HepG2 (cell line): ENCODE measurements around the gene AGTRAP. TPM values are rescaled to one million over a fixed set of nuclear protein-coding genes. Genes with fewer than 3 reads are reported as not detected.

Experiments used
- HNF4A ChIP-seq: sonication (generic); formaldehyde crosslinking; IDR thresholded peaks from 2 replicates; pipeline ENCODE4 v1.4.0; 2020; ENCODE audit warnings: missing genetic modification reagents
- PHF20 ChIP-seq: sonication (generic); formaldehyde crosslinking; IDR thresholded peaks from 2 replicates; pipeline ENCODE4 v1.5.0; 2020; ENCODE audit warnings: mild to moderate bottlenecking, missing genetic modification reagents
- polyA plus RNA-seq, 8 experiments: library from polyadenylated mRNA; depleted of rRNA in 3 of 8; stranded (reverse) in 7 of 8; unstranded in 1 of 8; fragments of >200 nt; fragmentation: Illumina TruSeq in 4 of 8; extraction: Trizol in 4 of 8; gene quantifications; 2 replicates each; pipeline versions ENCODE4 v1.2.1 to v1.2.3, GENCODE V29; 2011 to 2016; ENCODE audit warnings: low read depth in 4 of 8, missing spikeins in 1 of 8, mixed read lengths in 1 of 8; ENCODE audit not compliant: insufficient read depth in 1 of 8
- total RNA-seq, 5 experiments: library from RNA; depleted of rRNA; stranded (reverse); fragments of >200 nt; fragmentation: Illumina TruSeq; extraction: Trizol; gene quantifications; 2 replicates each; pipeline ENCODE4 v1.2.3, GENCODE V29; 2016; ENCODE audit warnings: low read depth in 1 of 5
- TF ChIP-seq, protein P1 (sequence below): sonication (generic); formaldehyde crosslinking; IDR thresholded peaks from 2 replicates; pipeline ENCODE4 v1.5.1; 2020; ENCODE audit warnings: mild to moderate bottlenecking, missing genetic modification reagents, moderate library complexity
- TF ChIP-seq, protein P2 (sequence below): sonication (generic); formaldehyde crosslinking; IDR thresholded peaks from 2 replicates; pipeline ENCODE4 v1.5.0; 2020; ENCODE audit warnings: mild to moderate bottlenecking, missing genetic modification reagents, moderate library complexity

AGTRAP gene
- total and polyA plus RNA-seq, 2 of the 13 experiments (the other 11 are each of a cell fraction or from before 2014, with no cell fraction given) = 28.3 to 32.0 TPM

- TF ChIP-seq, protein P1, sequence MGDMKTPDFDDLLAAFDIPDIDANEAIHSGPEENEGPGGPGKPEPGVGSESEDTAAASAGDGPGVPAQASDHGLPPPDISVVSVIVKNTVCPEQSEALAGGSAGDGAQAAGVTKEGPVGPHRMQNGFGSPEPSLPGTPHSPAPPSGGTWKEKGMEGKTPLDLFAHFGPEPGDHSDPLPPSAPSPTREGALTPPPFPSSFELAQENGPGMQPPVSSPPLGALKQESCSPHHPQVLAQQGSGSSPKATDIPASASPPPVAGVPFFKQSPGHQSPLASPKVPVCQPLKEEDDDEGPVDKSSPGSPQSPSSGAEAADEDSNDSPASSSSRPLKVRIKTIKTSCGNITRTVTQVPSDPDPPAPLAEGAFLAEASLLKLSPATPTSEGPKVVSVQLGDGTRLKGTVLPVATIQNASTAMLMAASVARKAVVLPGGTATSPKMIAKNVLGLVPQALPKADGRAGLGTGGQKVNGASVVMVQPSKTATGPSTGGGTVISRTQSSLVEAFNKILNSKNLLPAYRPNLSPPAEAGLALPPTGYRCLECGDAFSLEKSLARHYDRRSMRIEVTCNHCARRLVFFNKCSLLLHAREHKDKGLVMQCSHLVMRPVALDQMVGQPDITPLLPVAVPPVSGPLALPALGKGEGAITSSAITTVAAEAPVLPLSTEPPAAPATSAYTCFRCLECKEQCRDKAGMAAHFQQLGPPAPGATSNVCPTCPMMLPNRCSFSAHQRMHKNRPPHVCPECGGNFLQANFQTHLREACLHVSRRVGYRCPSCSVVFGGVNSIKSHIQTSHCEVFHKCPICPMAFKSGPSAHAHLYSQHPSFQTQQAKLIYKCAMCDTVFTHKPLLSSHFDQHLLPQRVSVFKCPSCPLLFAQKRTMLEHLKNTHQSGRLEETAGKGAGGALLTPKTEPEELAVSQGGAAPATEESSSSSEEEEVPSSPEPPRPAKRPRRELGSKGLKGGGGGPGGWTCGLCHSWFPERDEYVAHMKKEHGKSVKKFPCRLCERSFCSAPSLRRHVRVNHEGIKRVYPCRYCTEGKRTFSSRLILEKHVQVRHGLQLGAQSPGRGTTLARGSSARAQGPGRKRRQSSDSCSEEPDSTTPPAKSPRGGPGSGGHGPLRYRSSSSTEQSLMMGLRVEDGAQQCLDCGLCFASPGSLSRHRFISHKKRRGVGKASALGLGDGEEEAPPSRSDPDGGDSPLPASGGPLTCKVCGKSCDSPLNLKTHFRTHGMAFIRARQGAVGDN (CRISPR knock-in tag) = 0 out of 2 replicates have a peak, but pooled peaks have one; percentile 19
- TF ChIP-seq, protein P2, sequence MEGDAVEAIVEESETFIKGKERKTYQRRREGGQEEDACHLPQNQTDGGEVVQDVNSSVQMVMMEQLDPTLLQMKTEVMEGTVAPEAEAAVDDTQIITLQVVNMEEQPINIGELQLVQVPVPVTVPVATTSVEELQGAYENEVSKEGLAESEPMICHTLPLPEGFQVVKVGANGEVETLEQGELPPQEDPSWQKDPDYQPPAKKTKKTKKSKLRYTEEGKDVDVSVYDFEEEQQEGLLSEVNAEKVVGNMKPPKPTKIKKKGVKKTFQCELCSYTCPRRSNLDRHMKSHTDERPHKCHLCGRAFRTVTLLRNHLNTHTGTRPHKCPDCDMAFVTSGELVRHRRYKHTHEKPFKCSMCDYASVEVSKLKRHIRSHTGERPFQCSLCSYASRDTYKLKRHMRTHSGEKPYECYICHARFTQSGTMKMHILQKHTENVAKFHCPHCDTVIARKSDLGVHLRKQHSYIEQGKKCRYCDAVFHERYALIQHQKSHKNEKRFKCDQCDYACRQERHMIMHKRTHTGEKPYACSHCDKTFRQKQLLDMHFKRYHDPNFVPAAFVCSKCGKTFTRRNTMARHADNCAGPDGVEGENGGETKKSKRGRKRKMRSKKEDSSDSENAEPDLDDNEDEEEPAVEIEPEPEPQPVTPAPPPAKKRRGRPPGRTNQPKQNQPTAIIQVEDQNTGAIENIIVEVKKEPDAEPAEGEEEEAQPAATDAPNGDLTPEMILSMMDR (CRISPR knock-in tag) = 0 out of 2 replicates have a peak, but pooled peaks have one; percentile 31
- no peak for TF ChIP-seq PHF20 (CRISPR knock-in tag)
- peak; percentile 16; the same call in 1 of the 2 replicates for TF ChIP-seq HNF4A (CRISPR knock-in tag)
Measured at GRCh38 chr1:11690397-11691301, 45.3 kb upstream of the AGTRAP start (continued).
